ENCODE results near the gene HHIPL1.

The HHIPL1 gene

GRCh38 chr14:99677231-99678140 lies 32.6 kb downstream of the HHIPL1 start:
- no peak for DNase-seq

DNA sequence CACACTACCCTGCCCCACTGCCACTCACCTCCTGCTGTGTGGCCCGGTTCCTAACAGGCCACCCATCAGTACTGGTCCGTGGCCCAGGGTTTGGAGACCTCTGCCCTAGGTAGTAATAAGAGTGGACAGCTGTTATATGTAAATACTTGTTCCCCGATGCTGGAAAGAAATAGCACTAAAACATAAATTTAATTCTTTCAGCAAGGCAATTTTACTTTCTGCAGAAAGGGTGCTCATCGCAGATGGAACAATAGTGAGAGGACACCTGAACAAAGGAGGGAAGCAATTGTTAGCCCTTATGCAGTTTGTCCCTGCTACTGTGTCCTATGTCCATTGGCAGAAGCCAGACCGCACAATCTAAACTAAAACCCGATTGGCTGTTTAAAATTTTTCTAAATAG lies 33.3 kb downstream of the HHIPL1 start:
- no peak for DNase-seq

DNA sequence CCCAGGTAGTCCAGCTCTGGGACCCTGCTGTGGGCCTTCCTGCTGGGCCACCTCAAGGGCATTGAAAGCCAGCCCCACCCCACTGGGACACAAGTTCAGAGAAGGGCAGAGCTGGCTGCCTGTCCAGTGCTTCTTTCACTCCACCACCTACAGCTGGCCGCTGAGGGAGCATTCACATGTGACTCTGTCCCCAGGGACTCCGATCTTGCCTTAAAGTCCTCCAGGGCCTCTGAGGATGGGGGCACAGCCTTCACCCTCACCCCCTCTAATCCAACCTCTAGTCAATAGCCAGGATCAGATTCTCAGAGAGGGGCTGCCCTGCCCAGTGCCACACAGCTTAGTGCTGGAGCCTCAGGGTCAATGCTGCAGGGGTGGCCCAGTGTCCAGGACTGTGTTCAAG lies 34.2 kb downstream of the HHIPL1 start:
- no peak for DNase-seq

DNA sequence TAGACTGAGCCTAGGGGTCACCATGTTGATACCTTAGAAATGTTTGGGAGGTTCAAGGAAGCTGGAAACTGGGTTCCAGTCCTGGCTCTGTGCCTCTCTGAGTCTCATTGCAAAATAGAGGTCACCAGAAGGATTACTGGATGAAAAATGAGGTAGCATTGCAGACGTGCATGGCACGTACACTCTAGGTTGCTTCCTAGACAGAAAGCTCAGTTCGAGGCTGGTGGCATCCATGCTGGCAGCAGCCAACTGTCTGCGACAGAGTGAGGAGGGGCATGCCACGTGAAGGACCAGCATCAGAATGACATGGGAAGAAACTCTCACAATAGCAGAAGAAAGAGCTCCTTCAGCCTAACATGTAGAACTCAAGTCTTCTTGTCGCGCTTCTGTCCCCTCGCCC lies 34.6 kb downstream of the HHIPL1 start:
- no peak for DNase-seq

- DNase-seq: no peak
These were observed 35.1 kb downstream of the HHIPL1 start for GRCh38 chr14:99679996-99680395.

GRCh38 chr14:99681101-99681831 lies 36.3 kb downstream of the HHIPL1 start:
- DNase-seq: no peak

DNA sequence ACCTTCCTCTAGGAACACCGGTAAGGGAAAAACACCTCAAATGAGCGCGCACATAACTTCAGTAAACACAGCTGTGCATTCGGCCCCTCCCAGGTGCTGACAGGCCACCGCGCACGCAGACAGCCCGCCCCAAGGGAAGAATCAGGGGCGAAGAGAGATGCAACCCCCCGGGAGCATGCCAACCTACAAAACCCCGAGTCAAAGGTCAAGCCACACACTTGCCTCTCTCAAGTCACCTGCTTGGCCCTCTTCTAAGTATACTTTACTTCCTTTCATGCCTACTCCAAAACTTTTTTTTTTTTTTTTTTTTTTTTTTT lies 36.9 kb downstream of the HHIPL1 start:
- no peak for DNase-seq

DNA sequence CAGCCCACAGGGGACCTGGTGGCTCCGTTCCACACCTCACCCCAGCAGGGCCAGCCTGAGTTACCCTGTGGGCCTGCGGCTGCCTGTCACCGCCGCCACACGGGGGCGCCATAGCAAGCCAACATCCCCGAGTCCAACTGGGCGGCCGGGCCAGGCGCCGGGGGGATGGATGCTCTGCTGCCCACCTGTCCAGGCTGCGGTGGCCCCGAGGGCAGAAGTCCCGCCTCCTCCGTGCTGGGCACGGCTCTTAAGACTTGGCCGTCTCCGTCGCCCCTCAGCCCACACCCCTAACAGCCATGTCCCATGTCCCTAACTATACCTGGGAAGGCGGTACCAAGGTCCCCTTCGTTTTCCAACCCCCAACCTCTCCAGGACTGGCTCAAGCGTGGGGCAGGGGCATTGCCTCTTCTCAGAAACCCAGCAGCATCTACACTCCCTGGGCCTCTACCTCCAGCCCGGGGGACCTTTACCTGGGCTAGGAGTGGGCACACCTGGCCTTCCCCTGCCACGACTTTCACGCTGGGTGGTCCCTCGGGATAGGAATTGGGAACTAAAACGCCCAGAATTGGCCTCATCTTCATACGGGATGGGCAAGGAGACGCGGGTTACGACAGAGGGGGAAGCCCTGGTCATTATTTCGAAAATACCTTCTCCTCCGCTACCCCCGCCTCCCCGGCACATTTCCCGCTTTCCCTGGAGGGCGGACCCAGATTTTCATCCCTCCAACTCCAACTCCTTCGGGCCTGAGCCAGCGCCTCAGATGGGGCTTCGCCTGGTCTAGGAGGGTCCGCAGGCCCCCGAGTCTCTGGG lies 38.1 kb downstream of the HHIPL1 start:
- peak; percentile 85 for DNase-seq

GRCh38 chr14:99683619-99684409 lies 38.9 kb downstream of the HHIPL1 start, which contains the start of gene CYP46A1:
CYP46A1 (plus strand) TSS chr14:99684298; CDS start chr14:99684418, 120 bp downstream.
- DNase-seq: peak; percentile 100

DNA sequence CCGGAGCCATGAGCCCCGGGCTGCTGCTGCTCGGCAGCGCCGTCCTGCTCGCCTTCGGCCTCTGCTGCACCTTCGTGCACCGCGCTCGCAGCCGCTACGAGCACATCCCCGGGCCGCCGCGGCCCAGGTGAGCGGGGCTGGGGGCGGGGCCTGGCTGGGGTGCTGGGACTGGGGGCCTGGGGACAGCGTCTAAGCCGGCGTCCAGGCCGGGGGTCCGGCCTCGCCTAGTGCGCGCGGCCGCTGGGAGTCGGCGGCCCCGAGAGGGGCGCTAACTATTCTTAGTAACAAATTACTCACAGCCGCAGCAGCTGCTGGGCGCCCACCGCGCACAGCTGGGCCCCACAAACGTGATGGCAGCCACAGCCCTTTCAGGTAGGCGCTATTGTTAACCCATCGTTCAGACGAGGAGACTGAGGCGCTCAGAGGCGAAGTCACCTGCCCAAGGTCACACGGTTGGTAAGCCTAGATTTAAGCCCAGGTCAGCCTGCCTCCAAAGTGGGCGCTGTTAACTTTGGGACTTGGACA lies 39.5 kb downstream of the HHIPL1 start:
- no peak for DNase-seq

GRCh38 chr14:99685151-99685591 lies 40.2 kb downstream of the HHIPL1 start:
- no peak for DNase-seq

GRCh38 chr14:99685596-99685995 lies 40.7 kb downstream of the HHIPL1 start:
- DNase-seq: no peak

- DNase-seq: no peak
These were observed 41.8 kb downstream of the HHIPL1 start for GRCh38 chr14:99686557-99687283.

- DNase-seq: no peak
These were observed 42.6 kb downstream of the HHIPL1 start for GRCh38 chr14:99687284-99688209.

DNA sequence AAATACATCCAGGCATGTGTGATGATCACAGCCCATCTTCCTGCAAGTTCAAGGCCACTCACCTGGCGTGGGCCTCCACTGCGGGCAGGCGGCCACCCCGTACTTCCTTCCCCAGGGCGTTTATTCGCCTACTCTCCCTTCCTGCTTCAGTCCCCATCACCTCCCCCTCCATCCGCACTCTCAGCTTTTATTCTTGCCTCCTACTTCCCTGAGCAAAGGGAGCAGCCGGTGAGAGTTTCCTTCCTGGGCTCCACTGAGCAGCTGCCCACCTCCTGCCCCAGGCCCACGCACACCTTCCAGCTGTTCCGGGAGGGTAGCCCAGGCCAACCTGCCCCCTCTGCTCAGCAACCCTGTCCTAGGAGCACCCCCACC lies 43.3 kb downstream of the HHIPL1 start:
- no peak for DNase-seq

DNA sequence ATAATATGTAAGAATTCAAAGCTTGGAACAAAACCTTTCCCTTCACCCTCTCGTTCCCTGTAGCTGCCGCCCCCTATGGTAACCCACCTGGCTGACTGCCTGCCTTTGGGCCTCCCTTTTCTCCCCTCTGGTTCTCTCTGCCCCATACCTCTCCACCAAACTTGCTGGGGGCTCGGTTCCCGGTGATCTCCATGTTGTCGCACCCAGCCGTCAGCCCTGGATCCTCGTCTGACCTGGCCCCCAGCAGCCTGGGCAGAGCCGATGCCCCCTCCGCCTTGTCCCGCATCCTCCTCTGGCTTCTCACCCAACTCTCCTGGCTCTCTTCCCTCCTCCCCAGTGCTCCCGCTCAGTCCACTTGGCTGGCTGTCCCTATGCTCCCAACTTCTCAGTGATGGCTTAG lies 43.7 kb downstream of the HHIPL1 start:
- DNase-seq: no peak

- no peak for DNase-seq
These were observed 44.6 kb downstream of the HHIPL1 start for GRCh38 chr14:99689266-99690236.

GRCh38 chr14:99690636-99691035 lies 45.7 kb downstream of the HHIPL1 start:
- DNase-seq: no peak
